ENCODE results near the gene HAGH. TPM values are rescaled to one million over a fixed set of nuclear protein-coding genes. Genes with fewer than 3 reads are reported as not detected.

The HAGH gene
- total RNA-seq, 2 donors from 2014 or later, result 36.1 to 48.2 TPM

DNA sequence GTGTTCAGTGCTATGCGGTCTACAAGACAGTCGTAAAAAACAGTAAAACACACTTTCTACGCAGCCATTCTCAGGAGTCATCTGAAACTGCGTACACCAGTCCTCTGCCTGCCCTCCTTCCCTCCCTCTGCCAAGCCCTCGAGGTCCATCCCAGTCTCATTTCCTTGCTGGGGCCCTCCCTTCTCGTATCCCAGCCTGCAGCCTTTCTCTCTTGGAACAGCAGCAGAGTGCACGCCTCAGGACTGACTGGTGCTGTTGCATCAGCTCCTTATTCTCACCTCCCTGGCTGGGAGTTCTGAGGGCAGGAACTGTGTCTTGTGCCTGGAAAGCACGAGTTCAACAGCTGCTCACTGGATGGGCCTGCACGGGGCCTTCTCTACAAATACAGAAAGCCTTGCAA, 12.9 kb upstream of the HAGH start:
- no peak for DNase-seq (ENCODE audit: low spot score)
- intact Hi-C loops (cut with DNase I), result no loop called here

DNA sequence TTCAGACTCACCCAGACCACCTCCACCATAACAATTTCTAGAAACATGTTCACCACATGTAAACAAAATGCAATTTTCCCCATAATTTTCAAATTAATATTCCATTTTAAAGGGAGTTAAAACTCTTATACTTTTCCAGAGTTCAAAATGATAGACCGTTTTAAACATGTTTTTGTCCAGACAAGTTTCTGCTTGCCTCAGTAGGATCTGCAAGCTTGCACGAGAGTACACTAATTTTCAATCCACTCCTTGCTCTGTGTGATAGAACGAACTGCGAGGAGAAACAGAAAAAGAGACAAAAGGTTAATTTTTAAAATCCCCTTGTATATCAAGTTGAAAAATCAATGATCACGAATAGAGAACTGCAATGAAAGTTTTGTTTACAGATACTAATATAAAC, 7.5 kb upstream of the HAGH start:
- DNase-seq (ENCODE audit: low spot score), result no peak
- intact Hi-C loops (cut with DNase I), result no loop called here

DNA sequence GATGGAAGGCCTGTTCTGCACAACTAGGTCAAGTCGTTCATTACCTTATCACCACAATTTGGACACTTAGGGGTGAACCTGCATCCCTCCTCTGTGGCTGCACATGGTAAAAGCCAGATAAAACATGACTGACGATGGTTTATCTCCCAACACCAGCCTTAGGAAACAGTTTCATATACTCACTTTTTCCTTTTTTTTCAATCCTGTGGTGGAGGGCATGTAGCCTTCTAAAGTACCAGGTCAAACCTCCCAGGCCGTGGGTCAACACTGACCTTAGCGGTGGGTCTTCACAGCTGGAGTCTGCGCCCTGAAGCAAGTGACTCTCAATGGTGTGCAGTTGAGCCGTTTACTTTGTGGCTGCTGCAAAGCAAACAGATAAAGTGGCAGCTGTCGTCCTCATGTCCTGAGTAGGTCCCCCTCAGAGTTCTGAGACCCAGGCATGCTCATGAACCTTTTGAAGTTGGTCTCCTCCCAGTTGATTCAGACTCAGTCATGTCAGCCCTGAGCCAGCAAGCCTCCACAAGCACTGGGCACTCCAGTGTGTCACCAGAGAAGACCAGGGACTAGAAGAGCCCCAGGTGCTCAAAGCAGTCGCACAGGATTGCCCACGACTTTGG, 6.3 kb upstream of the HAGH start:
- intact Hi-C loops (cut with DNase I), result no loop called here
- no peak for DNase-seq (ENCODE audit: low spot score)

DNA sequence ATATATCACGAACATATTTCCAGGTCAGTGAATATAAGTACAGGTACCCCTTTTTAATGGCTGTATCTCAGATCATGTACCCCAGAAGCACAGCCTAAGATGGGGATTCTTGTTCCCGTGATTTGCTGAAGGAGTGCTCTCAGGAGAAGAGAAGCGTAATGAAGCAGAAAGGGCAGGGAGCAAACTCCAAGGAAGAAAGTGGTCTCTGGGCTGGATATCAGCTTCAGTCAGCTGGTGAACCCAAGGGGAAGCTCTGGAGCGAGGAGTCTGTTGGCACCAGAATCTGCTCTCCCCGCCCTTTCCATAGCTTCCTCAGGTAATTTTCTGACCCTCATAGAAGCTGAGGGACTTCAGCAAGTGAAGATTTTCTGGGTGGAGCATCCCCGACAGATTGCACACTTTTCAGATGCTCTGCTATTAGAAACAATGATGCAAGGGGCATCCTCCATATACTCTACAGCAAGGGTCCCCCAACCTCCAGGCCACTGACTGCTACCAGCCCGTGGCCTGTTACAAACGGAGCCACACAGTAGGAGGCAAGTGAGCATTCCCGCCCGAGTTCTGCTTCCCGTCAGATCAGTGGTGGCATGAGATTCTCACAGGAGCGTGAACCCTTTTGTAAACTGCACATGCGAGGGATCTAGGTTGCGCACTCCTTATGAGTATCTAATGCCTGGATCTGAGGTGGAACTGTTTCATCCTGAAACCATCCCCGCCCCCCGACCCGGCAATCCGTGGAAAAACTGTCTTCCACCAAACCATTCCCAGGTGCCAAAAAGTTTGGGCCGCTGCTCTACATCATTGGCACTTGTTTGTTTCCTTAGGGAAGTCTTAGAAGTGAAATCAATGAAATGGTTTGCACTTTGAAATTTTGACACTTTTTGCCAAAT, 4.8 kb upstream of the HAGH start:
- DNase-seq (ENCODE audit: low spot score), result no peak
- intact Hi-C loops (cut with DNase I), result no loop called here

DNA sequence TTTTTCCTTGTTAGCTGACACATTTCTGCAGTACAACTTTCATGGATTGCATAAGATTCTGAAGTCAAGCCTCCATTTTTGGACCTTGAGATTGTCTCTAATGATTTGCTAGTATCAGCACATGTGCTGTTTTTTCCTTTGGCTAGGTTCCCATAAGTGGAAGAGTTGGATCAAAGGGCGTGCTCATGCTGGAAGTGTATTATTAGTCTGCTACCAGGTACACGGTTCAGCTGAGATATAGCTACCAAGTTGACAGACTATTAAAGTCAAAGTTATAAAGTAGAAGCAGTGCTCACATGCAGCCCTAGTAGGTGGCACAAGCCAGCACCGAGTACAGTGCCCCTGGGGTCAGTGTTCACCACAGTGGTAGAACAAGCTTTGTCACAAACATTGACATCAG, 3.6 kb upstream of the HAGH start:
- intact Hi-C loops (cut with DNase I), result no loop called here
- DNase-seq (ENCODE audit: low spot score), result no peak

DNA sequence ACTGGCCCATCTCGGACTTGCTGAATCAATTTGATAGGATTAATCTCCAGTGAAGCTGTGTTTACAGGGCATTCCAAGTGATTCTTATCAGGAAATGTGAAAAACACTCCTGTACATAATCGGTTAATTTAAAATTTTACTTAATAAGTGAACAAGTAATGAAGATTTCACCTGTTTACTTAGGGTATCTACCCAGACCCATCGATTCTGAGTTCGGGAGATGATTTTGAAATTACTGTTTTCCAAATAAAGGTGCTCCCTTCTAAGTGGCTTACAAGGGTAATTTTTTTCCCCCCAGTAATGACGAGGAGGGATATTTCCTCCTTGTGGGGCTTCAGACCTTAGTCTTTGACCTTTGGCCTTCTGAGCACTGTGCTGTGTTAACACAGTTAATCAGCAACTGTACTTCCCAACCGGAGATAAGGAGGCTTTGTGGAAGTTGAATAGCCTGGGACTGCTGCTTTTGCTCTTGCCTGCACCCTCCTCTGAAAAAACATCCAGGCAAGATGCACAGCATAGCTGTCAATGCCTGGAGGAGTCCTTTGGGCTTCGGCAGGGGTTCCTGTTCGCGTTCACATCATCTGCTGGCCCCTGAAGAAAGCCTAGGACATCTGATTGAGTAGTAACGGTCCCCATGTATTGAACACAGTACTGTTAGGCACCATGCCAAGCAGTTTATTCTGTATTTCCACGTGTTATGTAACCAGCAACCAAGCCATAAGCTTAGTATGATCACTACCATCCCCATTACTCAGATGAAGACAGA, 2.2 kb upstream of the HAGH start:
- DNase-seq (ENCODE audit: low spot score), result no peak

DNA sequence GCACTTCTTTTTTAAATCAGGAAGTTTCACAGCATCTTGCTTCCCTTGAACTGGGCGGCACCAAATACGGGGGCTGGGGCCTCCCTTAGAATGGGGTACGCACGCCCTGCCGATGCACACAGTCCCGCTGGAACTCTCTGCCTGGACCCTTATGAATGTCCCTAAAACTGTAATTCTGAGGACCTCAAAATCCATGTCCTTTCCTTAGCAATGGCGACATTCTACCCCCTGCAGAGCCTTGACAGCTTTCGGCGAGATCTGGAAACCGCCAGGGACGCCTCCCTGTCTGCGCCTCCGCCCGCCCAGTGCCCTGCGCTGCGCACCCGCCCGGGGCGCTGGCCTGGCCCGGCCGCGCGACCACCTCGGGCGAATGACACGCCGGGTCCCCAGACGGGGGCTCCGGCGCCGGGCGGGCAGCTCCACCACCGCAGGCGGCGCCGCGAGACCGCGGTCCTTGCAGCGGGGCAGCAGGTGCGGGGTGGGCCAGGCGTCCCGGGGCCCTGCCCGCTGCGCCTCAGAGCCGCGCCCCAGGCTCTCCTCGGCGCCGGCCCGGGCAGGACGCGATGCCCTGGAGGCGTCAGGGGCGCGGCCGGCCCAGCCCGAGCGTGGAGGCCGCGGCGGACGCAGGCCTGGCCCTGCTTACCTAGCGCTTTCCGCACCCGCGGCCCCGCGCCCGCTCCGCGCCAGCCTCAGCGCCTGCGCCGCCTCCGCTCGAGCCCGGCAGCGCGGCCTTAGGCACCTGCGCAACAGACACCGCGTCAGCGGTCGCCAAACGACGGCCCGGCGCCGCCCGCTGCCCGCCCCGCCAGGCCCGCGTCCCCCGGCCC, 548 bp downstream of the HAGH start:
- intact Hi-C loops (cut with DNase I), result loop anchor here in 1 of 2 donors (10.0 kb wide), 1 partner anchor 1759 kb away; no protein-coding TSS in a partner anchor
- DNase-seq (ENCODE audit: low spot score), result peak; percentile 78

More for the DNA sequence above, 2.2 kb upstream of the HAGH start:
- intact Hi-C loops (cut with DNase I), result loop anchor here in 1 of 2 donors (10.0 kb wide), 1 partner anchor 1756 kb away; no protein-coding TSS in a partner anchor

DNA sequence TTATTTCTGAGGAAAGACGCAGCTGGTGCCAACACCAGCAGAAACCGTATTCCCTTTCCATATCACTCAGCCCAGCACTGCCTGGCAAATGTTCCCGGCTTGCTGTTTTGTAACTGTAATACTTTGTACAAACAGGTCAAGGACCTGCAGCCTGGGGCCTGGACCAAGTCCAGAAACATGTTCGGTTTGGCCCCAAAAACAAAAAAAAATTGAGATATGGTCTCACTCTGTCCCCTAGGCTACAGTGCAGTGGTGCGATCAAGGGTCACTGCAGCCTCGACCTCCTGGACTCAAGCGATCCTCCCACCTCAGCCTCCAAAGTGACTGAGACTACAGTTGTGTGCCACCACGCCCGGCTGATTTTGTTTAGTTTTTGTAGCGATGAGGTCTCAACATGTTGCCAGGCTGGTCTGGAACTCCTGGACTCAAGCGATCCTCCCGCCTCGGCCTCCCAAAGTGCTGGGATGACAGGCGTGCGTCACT, 1.2 kb downstream of the HAGH start:
- DNase-seq (ENCODE audit: low spot score), result peak; percentile 78
- intact Hi-C loops (cut with DNase I), result loop anchor here in 1 of 2 donors (10.0 kb wide), 1 partner anchor 1759 kb away; no protein-coding TSS in a partner anchor

DNA sequence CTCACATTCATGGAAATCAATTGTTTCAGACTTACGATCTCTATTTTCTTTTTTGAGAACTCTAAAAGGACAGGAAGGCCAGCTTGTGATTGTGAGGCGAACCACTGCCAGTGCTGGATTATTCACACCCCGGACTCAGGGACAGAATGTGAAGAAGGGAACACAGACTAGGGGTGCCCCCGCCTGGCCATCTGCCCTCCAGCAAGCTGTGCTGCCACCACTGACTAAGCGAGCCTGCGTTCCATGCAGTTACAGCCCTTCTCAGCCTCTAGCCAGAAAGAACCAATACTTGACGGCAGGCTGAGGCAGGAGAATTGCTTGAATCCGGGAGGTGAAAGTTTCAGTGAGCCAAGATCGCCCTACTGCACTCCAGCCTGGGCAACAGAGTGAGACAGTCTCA, 2.8 kb downstream of the HAGH start:
- intact Hi-C loops (cut with DNase I), result loop anchor here in 1 of 2 donors (10.0 kb wide), 1 partner anchor 1761 kb away; no protein-coding TSS in a partner anchor
- no peak for DNase-seq (ENCODE audit: low spot score)

DNA sequence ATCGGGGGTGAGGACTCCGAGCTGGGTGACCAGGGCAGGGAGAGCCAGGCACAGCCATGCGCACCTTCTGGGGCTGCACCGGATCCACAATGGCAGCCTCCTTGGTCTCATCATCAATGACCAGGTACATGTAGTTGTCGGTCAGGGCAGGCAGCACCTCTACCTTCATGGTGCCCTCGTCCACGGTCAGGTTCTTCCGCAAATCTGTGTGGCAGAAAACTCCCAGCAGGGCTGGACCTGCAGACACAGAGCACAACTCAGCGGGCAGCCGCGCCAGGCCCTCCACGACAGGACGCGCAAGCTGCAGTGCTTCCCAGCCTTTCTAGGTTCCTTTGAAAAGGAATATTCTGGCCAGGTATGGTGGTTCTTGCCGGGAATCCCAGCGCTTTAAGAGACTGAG, 3.8 kb downstream of the HAGH start:
- intact Hi-C loops (cut with DNase I), result loop anchor here in 1 of 2 donors (10.0 kb wide), 1 partner anchor 1762 kb away; no protein-coding TSS in a partner anchor
- no peak for DNase-seq (ENCODE audit: low spot score)

DNA sequence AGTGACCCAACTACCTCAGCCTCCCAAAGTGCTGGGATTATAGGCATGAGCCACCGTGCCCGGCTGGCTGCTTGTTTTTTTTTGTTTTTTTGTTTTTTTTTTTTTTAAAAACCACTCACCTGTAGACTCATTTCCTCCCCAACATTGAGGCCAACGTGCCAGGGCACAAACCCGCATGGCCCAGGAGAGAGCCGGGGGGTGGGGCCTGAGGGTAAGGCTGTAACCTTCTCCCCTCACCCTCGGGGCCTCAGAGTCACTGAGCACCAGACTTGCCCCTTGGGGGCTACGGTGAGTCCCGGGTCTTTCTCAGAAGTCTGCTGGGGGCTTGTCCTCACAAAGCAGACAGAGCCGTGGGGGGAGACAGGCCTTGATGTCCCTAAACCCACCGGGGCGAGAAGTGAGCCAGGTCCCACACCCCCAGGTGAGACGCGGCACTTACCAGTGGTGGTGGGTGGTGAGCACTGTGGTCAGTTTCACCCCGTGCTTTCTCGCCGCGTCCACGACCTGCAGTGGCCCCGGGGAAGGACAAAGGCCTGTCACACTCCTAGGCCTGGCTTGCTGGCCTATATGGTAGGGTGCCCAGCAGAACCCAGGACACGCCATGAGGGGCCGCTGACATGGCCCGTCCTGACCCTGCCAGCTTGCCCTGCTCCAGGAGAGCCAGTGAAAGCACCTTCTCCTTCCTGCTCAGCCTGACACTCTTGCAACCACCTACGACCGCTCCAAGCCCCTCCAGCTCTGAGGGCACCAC, 4.6 kb downstream of the HAGH start:
- intact Hi-C loops (cut with DNase I), result loop anchor here in 1 of 2 donors (10.0 kb wide), 1 partner anchor 1763 kb away; no protein-coding TSS in a partner anchor
- DNase-seq (ENCODE audit: low spot score), result peak; percentile 74

DNA sequence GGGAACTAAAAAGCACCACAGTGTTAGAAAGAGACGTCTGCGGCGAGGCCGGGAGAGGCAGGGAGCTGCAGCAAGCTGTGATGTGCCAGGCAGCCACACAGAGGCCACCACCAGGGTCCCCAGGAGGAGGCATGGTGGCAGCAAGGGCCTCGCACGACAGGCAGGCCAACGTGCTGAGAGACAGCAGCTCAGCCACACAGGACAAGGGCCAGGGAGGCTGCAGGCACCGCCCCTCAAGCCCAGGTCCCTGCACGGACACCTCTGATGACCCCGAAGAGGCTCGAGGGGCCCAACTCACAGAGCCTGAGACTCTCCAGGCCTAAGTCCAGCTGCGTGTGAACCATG, 5.7 kb downstream of the HAGH start:
- intact Hi-C loops (cut with DNase I), result loop anchor here in 1 of 2 donors (10.0 kb wide), 1 partner anchor 1764 kb away; no protein-coding TSS in a partner anchor
- DNase-seq (ENCODE audit: low spot score), result peak; percentile 73

DNA sequence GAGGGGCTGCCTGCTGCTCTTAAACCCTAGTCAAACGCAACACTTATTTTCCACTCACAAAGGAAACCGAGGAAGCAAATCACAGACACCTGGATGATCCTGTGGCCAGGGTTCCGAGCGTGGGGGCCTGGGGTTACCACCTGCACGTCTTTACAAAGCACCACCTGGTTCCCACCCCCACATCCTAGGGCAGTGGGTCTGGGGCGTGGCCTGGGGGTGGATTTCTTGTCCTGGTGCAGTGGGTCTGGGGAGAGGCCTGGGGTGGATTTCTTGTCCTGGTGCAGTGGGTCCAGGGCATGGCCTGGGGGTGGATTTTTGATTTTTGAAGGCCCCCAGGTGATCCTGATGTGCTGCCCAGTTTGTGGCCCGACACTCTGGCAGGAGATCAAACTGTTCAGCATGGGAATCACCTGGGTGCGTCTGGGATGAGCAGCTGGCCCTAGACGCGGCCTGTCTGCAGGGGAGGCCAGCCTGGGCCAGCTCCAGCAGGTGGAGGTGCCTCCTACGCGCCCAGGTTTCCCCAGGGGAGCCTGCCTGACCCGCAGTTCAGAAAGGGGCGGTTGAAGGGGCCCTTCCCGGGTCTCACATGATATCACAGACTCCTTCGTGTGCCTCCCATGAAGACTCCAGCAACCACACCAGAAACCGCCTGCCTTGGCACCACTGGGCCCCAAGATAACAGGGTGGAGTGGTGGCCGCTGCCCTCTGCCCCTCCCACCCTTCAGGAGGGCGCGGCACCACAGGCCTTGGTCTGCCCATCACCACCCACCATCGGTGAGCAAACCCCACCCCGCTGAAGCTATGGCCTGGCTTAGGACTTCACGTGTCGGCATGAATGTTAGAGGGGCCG, 6.3 kb downstream of the HAGH start:
- intact Hi-C loops (cut with DNase I), result loop anchor here in 1 of 2 donors (10.0 kb wide), 1 partner anchor 1764 kb away; no protein-coding TSS in a partner anchor
- peak; percentile 64 for DNase-seq (ENCODE audit: low spot score)

DNA sequence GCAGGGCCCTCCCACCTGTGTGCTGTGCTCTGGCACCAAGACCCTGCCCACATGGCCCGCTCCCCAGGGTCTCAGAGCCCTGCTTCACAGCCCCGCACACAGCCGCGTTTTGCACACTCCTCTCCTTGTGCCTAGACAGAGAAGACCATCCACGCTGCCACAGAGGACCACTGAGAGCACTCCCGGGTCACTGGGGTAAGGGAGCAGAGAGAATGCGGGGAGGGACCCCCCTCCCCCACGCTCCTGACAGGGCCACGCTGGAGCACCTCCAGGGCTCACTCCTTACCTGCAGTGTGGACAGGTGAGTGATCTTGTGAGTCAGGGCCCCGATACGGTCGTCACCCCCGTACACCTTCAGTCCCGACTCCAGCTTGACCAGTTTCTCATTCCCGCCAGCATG, 7.0 kb downstream of the HAGH start:
- intact Hi-C loops (cut with DNase I), result loop anchor here in 1 of 2 donors (10.0 kb wide), 1 partner anchor 1765 kb away; no protein-coding TSS in a partner anchor
- DNase-seq (ENCODE audit: low spot score), result peak; percentile 74

DNA sequence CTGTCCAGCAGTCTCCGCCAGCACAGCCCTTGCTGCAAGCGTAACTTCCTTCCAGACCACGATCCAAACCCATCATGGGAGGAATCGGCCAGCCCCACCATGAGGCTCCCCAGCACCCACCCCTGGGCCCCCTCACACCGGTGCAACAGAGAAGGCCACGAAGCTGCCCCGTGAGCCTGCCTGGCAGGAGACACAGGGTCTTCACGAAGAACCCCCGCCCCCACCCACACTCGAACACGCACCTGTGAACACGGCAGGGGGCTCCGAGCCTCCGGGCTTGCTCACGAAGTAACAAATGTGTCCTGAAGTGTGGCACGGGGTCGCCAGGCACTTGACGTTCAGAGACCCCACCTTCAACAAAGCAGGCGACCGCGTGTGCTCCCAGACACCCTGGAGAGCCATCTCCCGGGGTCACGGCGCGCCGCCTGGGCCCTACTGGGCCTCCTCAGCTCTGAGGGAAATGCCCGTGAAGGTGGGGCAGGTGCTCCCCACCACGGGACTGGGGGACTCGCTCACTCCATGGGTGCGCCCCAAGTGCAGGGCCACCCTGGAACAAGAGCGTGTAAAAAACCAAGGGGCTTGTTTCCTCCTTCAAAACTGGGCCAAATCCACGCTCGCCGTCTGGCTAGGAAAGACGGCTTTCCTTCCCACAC, 7.6 kb downstream of the HAGH start:
- intact Hi-C loops (cut with DNase I), result no loop called here
- DNase-seq (ENCODE audit: low spot score), result peak; percentile 60

DNA sequence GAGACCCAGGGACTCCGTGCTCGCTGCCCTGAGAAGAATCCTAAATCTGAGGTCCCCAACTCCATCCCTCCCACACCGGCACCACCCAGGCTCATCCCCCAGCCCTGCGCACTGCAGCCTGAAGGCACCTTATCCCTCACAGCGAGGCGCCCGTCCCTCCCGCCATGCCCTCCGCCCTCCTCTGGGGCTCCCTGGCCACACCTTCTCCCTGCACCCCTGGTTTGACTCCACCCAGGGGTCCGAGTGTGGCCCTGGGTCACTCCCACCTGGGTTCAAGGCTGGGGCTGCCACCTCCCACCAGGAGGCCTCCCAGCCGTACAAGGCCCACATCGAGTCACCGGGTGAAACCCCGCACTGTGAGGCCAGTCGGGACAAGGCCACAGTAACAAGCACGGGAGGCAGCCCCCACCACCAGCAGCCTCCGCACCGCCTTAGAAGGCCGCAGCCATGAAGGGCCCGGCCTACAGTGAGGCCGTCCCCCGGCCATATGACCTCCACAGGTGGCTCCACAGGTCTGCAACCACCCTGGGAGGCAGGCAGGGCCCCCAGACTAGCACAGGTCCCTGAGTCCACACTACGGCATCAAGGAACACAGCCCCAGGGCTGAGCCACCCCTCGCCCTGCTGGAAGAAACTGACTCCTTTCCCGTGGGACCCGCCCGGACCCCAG, 8.3 kb downstream of the HAGH start:
- intact Hi-C loops (cut with DNase I), result no loop called here
- DNase-seq (ENCODE audit: low spot score), result peak; percentile 66
